Smooth muscle cell (in vitro differentiated cells): ENCODE results near the gene SORCS1. TPM values are rescaled to one million over a fixed set of nuclear protein-coding genes. Genes with fewer than 3 reads are reported as not detected.

Experiments used
- DNase-seq: peaks from one replicate; lab custom pipeline; 2025; ENCODE audit not compliant: unreplicated experiment; lab: John Stamatoyannopoulos, UW
- H2AFZ ChIP-seq: fragments of 200-600 bp; sonication (generic); 2 replicates; pipeline ENCODE4 v1.6.0; 2016; ENCODE audit warnings: antibody characterized with exemption, low read depth, mild to moderate bottlenecking
- H3F3A ChIP-seq: fragments of 200-600 bp; sonication (generic); 2 replicates; pipeline ENCODE4 v1.6.0; 2017; ENCODE audit warnings: antibody characterized with exemption, low read depth
- H3K27ac ChIP-seq: fragments of 200-600 bp; sonication (generic); 2 replicates; pipeline ENCODE4 v1.5.1; 2016; ENCODE audit warnings: low read depth, mild to moderate bottlenecking
- H3K27me3 ChIP-seq: fragments of 200-600 bp; sonication (generic); 2 replicates; pipeline ENCODE4 v1.6.1; 2016; ENCODE audit warnings: low read depth, mild to moderate bottlenecking
- H3K36me3 ChIP-seq: fragments of 200-600 bp; sonication (generic); 2 replicates; pipeline ENCODE4 v1.5.1; 2016; ENCODE audit warnings: low read depth
- H3K4me1 ChIP-seq: fragments of 200-600 bp; sonication (generic); 2 replicates; pipeline ENCODE4 v1.5.1; 2016; ENCODE audit warnings: low read depth
- H3K4me2 ChIP-seq: fragments of 200-600 bp; sonication (generic); 2 replicates; pipeline ENCODE4 v1.6.0; 2016; ENCODE audit warnings: mild to moderate bottlenecking
- H3K4me3 ChIP-seq: fragments of 200-600 bp; sonication (generic); 2 replicates; pipeline ENCODE4 v1.5.1; 2016; ENCODE audit warnings: mild to moderate bottlenecking
- H3K79me2 ChIP-seq: fragments of 200-600 bp; sonication (generic); 2 replicates; pipeline ENCODE4 v1.6.0; 2016; ENCODE audit warnings: low read depth, mild to moderate bottlenecking
- H3K9ac ChIP-seq: fragments of 200-600 bp; sonication (generic); 2 replicates; pipeline ENCODE4 v1.6.0; 2016; ENCODE audit warnings: low read depth
- H3K9me3 ChIP-seq: fragments of 200-600 bp; sonication (generic); replicated peaks from 2 replicates; pipeline ENCODE4 v1.5.1; 2016; ENCODE audit warnings: low read depth
- H4K20me1 ChIP-seq: fragments of 200-600 bp; sonication (generic); 2 replicates; pipeline ENCODE4 v1.6.0; 2016; ENCODE audit warnings: low read depth
- WGBS: methylation state at CpG from one replicate; pipeline ENCODE4 v1.1.7; 2016; ENCODE audit warnings: low lambda C conversion rate; 5-methylcytosine and 5-hydroxymethylcytosine counted together
- polyA plus RNA-seq: library from polyadenylated mRNA; unstranded; fragments of >200 nt; fragmentation: Nextera tagmentation; extraction: Ambion mirVana; gene quantifications from 2 replicates; pipeline ENCODE4 v1.2.1, GENCODE V29; 2016
- total RNA-seq: library from RNA; depleted of rRNA; stranded (reverse); fragments of >200 nt; gene quantifications from 2 replicates; pipeline ENCODE4 v1.2.3, GENCODE V29; 2014
- TF ChIP-seq, protein P1 (sequence below): fragments of 200-600 bp; sonication (generic); IDR thresholded peaks from 2 replicates; pipeline ENCODE4 v1.5.1; 2017; ENCODE audit warnings: borderline replicate concordance, mild to moderate bottlenecking, antibody characterized with exemption; ENCODE audit not compliant: insufficient read depth, poor library complexity, severe bottlenecking

Gene SORCS1
- total and polyA plus RNA-seq, 2 experiments from 2014 or later: 0.67 TPM; not detected in 1

DNA sequence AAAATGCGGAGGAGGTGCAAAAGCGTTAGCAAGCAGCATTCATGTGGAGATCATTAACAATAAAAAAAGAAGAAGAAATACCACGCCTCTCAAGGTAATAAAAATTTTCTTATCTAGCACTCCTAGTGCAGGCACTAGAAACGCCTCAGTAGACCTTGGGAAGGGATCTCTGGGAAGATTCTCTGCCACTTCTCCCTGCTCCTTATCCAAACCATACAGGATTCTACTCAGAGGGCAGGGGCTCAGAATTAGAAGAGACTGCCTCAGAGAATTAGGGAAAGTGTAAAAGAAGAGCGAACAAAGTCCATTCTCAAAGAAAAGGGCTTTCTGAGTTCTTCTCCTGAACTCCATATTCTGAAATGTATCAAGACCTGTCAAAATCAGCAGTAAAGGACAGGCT is 413.4 kb downstream of the SORCS1 start:
- H3K36me3 ChIP-seq: no peaks in the 10 kb centered on the region
- H3K9me3 ChIP-seq: no peaks in the 10 kb centered on the region
- H2AFZ ChIP-seq: no peak overlapping the region
- no peaks in the 10 kb centered on the region for H3F3A ChIP-seq
- TF ChIP-seq, protein P1, sequence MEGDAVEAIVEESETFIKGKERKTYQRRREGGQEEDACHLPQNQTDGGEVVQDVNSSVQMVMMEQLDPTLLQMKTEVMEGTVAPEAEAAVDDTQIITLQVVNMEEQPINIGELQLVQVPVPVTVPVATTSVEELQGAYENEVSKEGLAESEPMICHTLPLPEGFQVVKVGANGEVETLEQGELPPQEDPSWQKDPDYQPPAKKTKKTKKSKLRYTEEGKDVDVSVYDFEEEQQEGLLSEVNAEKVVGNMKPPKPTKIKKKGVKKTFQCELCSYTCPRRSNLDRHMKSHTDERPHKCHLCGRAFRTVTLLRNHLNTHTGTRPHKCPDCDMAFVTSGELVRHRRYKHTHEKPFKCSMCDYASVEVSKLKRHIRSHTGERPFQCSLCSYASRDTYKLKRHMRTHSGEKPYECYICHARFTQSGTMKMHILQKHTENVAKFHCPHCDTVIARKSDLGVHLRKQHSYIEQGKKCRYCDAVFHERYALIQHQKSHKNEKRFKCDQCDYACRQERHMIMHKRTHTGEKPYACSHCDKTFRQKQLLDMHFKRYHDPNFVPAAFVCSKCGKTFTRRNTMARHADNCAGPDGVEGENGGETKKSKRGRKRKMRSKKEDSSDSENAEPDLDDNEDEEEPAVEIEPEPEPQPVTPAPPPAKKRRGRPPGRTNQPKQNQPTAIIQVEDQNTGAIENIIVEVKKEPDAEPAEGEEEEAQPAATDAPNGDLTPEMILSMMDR: no peak
- no peak for DNase-seq
- H3K4me2 ChIP-seq: no peak overlapping the region
- no peak overlapping the region for H3K27ac ChIP-seq
- no peak overlapping the region for H3K4me3 ChIP-seq
- 82% methylated on average over 5 of the region's 5 CpGs for WGBS
- H3K4me1 ChIP-seq: no peaks in the 10 kb centered on the region
- no peaks in the 10 kb centered on the region for H4K20me1 ChIP-seq
- H3K9ac ChIP-seq: no peak overlapping the region
- no peaks in the 10 kb centered on the region for H3K79me2 ChIP-seq
- H3K27me3 ChIP-seq: no peaks in the 10 kb centered on the region

DNA sequence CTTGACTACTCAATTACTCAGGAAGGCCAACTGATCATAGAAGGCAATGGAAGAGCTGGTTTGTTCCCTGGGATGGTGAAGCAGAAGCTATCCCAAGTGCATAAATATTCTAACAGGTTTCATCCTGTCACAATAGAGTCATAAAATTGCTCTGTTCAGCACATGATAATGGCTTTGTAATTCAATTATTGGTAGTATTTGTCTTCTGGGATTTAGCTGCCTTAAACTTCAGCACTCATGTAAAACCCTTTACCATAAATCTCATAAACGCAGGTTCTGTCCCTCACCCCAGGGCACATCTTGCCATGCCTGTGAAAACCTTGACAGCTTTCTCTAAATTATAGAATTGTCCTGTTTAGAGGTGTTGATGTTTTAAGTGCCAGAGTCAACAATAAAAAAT is 417.6 kb downstream of the SORCS1 start:
- H2AFZ ChIP-seq: no peak overlapping the region
- 69% methylated on average over 1 of the region's 1 CpG for WGBS
- H3K27me3 ChIP-seq: no peaks in the 10 kb centered on the region
- no peak overlapping the region for H3K4me3 ChIP-seq
- TF ChIP-seq, protein P1: no peak
- no peak overlapping the region for H3K4me2 ChIP-seq
- no peaks in the 10 kb centered on the region for H3K79me2 ChIP-seq
- no peaks in the 10 kb centered on the region for H4K20me1 ChIP-seq
- H3K27ac ChIP-seq: no peak overlapping the region
- no peaks in the 10 kb centered on the region for H3K36me3 ChIP-seq
- no peaks in the 10 kb centered on the region for H3F3A ChIP-seq
- no peaks in the 10 kb centered on the region for H3K4me1 ChIP-seq
- no peaks in the 10 kb centered on the region for H3K9me3 ChIP-seq
- no peak for DNase-seq
- H3K9ac ChIP-seq: no peak overlapping the region

DNA sequence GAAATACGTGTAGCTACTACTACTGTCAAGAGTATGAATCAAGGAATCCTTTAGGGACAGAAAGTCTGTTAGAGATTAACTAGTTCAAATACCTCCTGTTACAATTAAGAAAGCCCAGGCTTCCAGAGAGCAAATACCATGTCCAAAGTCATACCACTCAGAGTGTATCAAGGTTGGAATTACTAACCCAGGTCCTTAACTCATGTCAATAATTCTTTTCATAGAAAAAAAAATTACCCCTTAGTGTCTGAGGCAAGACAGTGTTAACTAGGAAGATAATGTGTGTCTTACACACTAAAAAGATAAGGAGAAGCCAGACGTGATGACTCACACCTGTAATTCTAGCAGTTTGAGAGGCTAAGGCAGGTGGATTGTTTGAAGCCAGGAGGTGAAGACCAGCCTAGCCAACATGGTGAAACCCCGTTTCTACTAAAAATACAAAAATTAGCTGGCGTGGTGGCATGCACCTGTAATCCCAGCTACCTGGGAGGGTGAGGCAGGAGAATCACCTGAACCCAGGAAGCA is 423.4 kb downstream of the SORCS1 start:
- H3K27me3 ChIP-seq: no peaks in the 10 kb centered on the region
- H3K9me3 ChIP-seq: no peaks in the 10 kb centered on the region
- no peak overlapping the region for H3K27ac ChIP-seq
- no peak overlapping the region for H2AFZ ChIP-seq
- TF ChIP-seq, protein P1: no peak
- no peak overlapping the region for H3K9ac ChIP-seq
- WGBS: 60% methylated on average over 4 of the region's 4 CpGs
- DNase-seq: no peak
- no peaks in the 10 kb centered on the region for H3K36me3 ChIP-seq
- no peaks in the 10 kb centered on the region for H3F3A ChIP-seq
- H3K4me1 ChIP-seq: no peaks in the 10 kb centered on the region
- no peak overlapping the region for H3K4me2 ChIP-seq
- no peaks in the 10 kb centered on the region for H4K20me1 ChIP-seq
- H3K79me2 ChIP-seq: no peaks in the 10 kb centered on the region
- H3K4me3 ChIP-seq: no peak overlapping the region

DNA sequence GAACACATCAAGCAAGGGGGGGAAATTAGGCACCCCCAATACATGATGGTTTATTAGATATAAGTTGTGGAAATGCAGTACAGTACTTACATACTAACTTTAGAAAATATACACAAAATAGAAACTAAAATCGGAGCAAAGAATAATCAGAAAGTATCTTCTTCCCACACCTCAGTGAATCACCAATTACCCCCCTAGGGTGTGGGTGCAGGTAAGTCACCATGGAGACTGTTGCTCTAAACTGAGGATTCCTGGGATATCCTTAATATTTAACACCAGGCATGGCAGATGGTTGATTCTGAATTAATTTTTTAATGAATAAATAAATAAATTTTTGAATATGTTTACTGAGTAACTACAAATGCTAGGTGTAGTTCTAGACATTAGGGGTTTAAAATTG is 424.4 kb downstream of the SORCS1 start:
- H3K4me3 ChIP-seq: no peak overlapping the region
- no peaks in the 10 kb centered on the region for H3K4me1 ChIP-seq
- H3K9me3 ChIP-seq: no peaks in the 10 kb centered on the region
- TF ChIP-seq, protein P1: no peak
- H3F3A ChIP-seq: no peaks in the 10 kb centered on the region
- no peaks in the 10 kb centered on the region for H4K20me1 ChIP-seq
- no peaks in the 10 kb centered on the region for H3K27me3 ChIP-seq
- no peaks in the 10 kb centered on the region for H3K36me3 ChIP-seq
- no peak for DNase-seq
- H2AFZ ChIP-seq: no peak overlapping the region
- no peak overlapping the region for H3K9ac ChIP-seq
- WGBS: 90% methylated on average over 1 of the region's 1 CpG
- no peaks in the 10 kb centered on the region for H3K79me2 ChIP-seq
- no peak overlapping the region for H3K4me2 ChIP-seq
- no peak overlapping the region for H3K27ac ChIP-seq
